ENCODE data around the gene ADORA3. TPM values are rescaled to one million over a fixed set of nuclear protein-coding genes. Genes with fewer than 3 reads are reported as not detected.

ADORA3 gene
- total RNA-seq, 4 donors from 2014 or later = 4.9 to 13.3 (median 5.1) TPM

DNA sequence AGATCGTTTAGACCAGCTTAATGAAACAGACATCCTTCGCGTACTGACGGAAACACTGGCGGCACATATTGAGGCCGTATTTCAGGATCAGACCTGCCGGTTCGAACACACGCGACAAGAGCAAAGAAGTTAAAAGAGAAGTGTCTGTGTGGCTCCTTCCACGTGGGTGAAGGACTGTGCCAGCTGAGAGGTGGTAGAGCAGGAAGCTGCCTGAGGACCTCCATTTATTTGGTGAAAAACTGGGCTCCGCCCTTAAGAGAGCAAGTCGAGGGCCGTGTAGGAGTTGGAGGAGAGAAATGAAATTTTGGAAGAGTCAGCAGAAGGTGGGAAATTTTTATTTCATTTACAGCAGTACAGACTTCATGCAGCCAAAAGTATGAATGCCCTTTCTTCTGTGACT is 38.8 kb upstream of the ADORA3 start:
- intact Hi-C loops (cut with DNase I) = no loop called here
- Histone ChIP-seq H3K27me3 (no peaks in the 10 kb centered on the region), H3K4me3 (peak overlapping the region; percentile 27 to 41 (median 34)), H3K9me3 (no peaks in the 10 kb centered on the region), H3K27ac (replicated peaks in 1 of 4) (peak overlapping the region; percentile 71 to 81 (median 78)), H3K36me3 (no peaks in the 10 kb centered on the region), H3K4me1 (peaks cover 0 to 40% (median 30%) of the 10 kb centered on the region in 4 donors)
- 62% methylated on average over 14 of the region's 14 CpGs for WGBS
- DNase-seq (ENCODE audit: extremely low spot score) = no peak
- TF ChIP-seq POLR2AphosphoS5 (IDR thresholded peaks at IDR 0.05) = no peak
- TF ChIP-seq EP300 (IDR thresholded peaks at IDR 0.05) = no peak
- TF ChIP-seq POLR2A (IDR thresholded peaks at IDR 0.05; ENCODE audit: low read depth) = no peak
- TF ChIP-seq, protein P1, sequence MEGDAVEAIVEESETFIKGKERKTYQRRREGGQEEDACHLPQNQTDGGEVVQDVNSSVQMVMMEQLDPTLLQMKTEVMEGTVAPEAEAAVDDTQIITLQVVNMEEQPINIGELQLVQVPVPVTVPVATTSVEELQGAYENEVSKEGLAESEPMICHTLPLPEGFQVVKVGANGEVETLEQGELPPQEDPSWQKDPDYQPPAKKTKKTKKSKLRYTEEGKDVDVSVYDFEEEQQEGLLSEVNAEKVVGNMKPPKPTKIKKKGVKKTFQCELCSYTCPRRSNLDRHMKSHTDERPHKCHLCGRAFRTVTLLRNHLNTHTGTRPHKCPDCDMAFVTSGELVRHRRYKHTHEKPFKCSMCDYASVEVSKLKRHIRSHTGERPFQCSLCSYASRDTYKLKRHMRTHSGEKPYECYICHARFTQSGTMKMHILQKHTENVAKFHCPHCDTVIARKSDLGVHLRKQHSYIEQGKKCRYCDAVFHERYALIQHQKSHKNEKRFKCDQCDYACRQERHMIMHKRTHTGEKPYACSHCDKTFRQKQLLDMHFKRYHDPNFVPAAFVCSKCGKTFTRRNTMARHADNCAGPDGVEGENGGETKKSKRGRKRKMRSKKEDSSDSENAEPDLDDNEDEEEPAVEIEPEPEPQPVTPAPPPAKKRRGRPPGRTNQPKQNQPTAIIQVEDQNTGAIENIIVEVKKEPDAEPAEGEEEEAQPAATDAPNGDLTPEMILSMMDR (IDR thresholded peaks at IDR 0.05) = no peak

DNA sequence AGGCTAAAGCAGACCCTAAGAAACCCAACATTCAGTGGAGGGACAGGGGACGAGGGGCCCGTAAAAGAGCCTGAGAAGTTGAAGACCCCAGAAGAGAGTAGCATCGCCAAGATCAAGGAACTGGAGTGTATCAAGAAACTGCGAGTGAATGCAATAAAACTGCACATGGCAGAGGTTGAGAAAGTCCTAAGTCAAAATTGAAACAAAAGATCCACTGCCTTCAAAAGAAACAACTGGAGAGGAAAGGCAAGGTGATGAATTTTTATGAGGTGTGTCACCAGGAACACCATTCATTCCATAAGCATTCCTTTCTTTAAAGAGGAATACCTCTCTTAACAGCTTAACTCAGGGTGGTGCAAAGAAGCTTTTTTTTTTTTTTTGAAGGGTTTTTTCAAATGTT is 38.3 kb upstream of the ADORA3 start:
- intact Hi-C loops (cut with DNase I) = no loop called here
- Histone ChIP-seq H3K4me3 (peak overlapping the region; percentile 27 to 41 (median 34)), H3K9me3 (no peaks in the 10 kb centered on the region), H3K27me3 (no peaks in the 10 kb centered on the region), H3K4me1 (peaks cover 0 to 44% (median 35%) of the 10 kb centered on the region in 4 donors), H3K36me3 (no peaks in the 10 kb centered on the region), H3K27ac (replicated peaks in 1 of 4) (peak overlapping the region; percentile 71 to 81 (median 78))
- WGBS = 40% methylated on average over 4 of the region's 4 CpGs
- TF ChIP-seq POLR2A (IDR thresholded peaks at IDR 0.05; ENCODE audit: low read depth) (no peak), POLR2AphosphoS5 (IDR thresholded peaks at IDR 0.05) (no peak), EP300 (IDR thresholded peaks at IDR 0.05) (no peak)
- TF ChIP-seq, protein P1 (IDR thresholded peaks at IDR 0.05) = no peak
- DNase-seq (ENCODE audit: extremely low spot score) = no peak

DNA sequence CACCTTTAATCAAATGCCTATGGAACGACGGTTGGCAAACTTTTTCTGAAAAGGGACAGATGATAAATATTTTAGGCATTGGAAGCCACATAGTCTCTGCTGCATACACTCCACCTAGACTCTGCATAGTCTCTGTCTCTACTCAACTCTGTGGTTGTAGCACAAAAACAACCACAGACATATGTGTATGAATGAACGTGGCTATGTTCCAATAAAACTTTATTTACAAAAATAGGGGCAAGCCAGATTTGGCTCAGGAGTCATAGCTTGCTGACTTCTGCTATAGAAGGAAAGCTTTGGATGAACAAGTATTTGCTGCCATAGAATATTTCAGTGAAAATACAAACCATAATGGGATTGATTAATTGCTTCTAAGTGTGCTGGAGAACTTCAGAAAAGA is 37.5 kb upstream of the ADORA3 start:
- intact Hi-C loops (cut with DNase I) = no loop called here
- TF ChIP-seq, protein P1 (IDR thresholded peaks at IDR 0.05) = no peak
- TF ChIP-seq EP300 (IDR thresholded peaks at IDR 0.05) (no peak), POLR2AphosphoS5 (IDR thresholded peaks at IDR 0.05) (no peak), POLR2A (IDR thresholded peaks at IDR 0.05; ENCODE audit: low read depth) (no peak)
- Histone ChIP-seq H3K36me3 (no peaks in the 10 kb centered on the region), H3K4me1 (peaks cover 0 to 52% (median 43%) of the 10 kb centered on the region in 4 donors), H3K27me3 (no peaks in the 10 kb centered on the region), H3K9me3 (no peaks in the 10 kb centered on the region), H3K27ac (replicated peaks in 1 of 4) (peak overlapping the region; percentile 71 to 81 (median 78)), H3K4me3 (peak overlapping the region in 1 of 4 donors; percentile 41)
- 50% methylated on average over 3 of the region's 3 CpGs for WGBS
- no peak for DNase-seq (ENCODE audit: extremely low spot score)

DNA sequence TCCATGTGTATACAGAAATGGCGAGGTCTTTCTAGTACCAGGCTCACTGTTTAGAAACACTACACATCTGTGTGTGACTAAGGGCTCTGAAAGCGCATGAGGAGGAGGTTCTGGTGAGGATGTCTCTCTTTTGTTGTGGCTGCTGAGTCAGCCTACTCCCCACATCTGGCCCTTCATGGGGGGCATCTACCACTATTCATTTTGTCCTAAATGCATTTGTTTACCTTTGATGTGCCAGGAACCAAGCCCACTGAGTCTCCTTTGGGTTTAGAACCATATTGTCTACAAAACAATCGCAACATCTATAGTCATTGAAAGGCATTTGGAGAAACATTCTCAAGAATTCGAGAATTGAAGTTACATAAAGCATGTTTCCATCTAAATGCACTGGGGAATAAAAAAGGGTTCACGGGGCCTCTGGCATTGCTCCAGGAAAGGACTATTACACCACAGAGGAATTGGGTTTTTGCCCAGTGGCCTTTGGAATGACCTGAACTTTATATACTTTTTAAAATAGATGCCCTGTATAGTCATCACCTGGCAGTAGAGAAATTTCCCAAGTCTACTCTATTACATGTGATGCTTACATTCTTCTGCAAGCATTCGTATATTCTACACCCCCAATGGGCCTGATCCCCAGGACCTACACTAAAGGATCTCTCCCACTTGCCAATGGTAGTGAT is 35.1 kb upstream of the ADORA3 start:
- H3K4me1 ChIP-seq = peaks cover 6 to 71% (median 62%) of the 10 kb centered on the region in 4 donors
- H3K4me3 ChIP-seq = no peak overlapping the region
- no peak for TF ChIP-seq EP300 (IDR thresholded peaks at IDR 0.05)
- TF ChIP-seq POLR2AphosphoS5 (IDR thresholded peaks at IDR 0.05) = no peak
- H3K36me3 ChIP-seq = no peaks in the 10 kb centered on the region
- no peaks in the 10 kb centered on the region for H3K9me3 ChIP-seq
- WGBS = 62% methylated on average over 6 of the region's 6 CpGs
- DNase-seq (ENCODE audit: extremely low spot score) = no peak
- intact Hi-C loops (cut with DNase I) = no loop called here
- peak overlapping the region; percentile 80 to 84 (median 80) for H3K27ac ChIP-seq (replicated peaks in 1 of 4)
- H3K27me3 ChIP-seq = no peaks in the 10 kb centered on the region

DNA sequence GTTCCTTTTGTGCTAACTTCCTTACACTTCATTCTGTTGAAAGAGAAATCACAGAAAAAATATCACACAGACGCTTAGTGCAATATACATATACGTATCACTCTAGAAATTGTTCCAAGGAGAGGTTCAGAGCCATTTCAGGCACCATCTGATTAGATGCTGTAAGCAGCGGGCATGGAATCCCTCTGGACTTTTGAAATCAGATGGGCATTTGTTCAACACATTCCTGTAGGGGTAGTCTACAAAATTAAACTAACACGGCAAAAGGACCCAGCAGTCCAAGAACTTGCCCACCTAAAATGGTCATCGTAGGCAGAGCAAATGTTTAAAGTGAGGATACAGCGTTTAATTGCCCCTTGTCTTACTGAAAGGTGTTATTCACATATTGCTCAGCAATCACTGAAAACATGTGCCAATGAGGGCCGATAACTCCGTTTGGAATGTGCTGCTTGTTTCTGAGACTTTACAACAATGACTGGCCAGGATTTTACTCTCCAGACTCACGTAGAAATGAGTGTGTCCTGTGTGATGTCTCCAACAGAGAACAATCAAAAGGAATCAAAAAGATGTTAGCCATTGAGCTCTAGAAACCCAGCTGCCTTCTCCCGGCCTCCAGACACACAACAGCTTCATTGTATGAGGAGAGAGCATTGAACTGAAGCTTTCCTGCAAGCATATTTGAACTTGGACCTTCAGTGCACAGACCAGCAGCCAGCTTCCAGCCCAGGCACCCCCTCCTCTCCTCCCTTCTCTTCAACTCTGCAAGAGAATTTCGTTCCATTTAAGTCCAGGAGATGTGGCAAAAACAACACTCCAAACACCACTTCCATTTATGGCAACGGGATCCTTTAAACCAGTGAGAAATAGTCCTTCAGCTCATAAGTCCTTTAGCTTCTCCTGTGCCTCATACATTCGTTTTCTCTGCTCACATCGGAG is 32.1 kb upstream of the ADORA3 start:
- DNase-seq (ENCODE audit: extremely low spot score) = no peak

More for the DNA sequence above, 32.1 kb upstream of the ADORA3 start:
- no peaks in the 10 kb centered on the region for H3K9me3 ChIP-seq
- TF ChIP-seq EP300 (IDR thresholded peaks at IDR 0.05) = no peak
- peak; percentile 55 to 68 for TF ChIP-seq POLR2AphosphoS5 (IDR thresholded peaks at IDR 0.05)
- TF ChIP-seq POLR2A (IDR thresholded peaks at IDR 0.05; ENCODE audit: low read depth) = no peak
- TF ChIP-seq, protein P1 (IDR thresholded peaks at IDR 0.05) = no peak
- H3K4me1 ChIP-seq = peaks cover 6 to 50% (median 46%) of the 10 kb centered on the region in 4 donors
- peak overlapping the region in 2 of 4 donors; percentile 11 for H3K4me3 ChIP-seq
- no peaks in the 10 kb centered on the region for H3K36me3 ChIP-seq
- 42% methylated on average over 13 of the region's 14 CpGs for WGBS
- H3K27me3 ChIP-seq = no peaks in the 10 kb centered on the region
- intact Hi-C loops (cut with DNase I) = no loop called here
- H3K27ac ChIP-seq (replicated peaks in 1 of 4) = peak overlapping the region; percentile 80 to 84 (median 80)
